Fibroblast of the conjunctiva (primary cell): ENCODE data around the gene ODF2L.

ENCODE experiments used
- DNase-seq: peaks from one replicate; pipeline ENCODE4 v3.0.0-alpha.2; 2010; ENCODE audit warnings: low read depth

ODF2L gene, protein sequence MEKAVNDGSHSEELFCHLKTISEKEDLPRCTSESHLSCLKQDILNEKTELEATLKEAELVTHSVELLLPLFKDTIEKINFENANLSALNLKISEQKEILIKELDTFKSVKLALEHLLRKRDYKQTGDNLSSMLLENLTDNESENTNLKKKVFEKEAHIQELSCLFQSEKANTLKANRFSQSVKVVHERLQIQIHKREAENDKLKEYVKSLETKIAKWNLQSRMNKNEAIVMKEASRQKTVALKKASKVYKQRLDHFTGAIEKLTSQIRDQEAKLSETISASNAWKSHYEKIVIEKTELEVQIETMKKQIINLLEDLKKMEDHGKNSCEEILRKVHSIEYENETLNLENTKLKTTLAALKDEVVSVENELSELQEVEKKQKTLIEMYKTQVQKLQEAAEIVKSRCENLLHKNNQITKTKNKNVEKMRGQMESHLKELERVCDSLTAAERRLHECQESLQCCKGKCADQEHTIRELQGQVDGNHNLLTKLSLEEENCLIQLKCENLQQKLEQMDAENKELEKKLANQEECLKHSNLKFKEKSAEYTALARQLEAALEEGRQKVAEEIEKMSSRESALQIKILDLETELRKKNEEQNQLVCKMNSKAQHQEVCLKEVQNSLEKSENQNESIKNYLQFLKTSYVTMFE

DNA sequence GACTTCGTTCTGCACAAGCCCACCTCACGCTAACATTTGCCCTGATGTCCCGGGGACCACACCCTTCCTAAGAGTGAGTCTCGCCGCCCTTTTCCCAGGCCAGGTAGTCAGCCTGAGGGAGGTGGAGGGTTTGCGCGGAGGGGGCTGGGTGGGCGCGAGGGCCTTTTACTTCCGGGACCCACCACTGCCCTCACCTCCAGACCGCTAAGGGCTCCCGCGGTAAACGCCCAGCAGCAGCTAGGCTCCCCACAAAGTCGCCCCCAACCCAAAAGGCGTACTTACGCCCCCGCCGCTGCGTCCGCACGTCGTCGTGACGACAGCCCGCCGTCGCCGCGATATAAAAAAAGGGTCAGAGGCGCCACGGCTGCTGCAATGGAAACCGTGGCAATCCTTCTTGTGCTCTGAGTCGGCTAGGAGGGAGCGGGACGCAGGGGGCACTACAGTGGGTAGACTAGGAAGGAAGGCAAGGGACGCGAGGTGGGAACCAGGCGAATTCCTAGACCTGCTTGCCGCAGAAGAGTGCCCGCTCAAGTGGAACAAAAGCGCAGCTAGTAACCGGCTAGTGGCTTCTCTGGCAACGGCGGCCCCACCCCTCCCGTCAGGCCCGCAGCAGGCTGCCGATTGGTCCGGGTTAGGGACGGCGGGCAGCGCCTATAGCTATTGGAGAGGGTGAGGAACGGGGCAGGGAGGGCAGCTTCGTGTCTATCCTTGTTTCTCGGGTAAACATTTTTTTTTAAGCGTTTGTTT, at the start of gene ODF2L:
TSS of gene ODF2L (minus strand) at position 573 of the 747 bp plus-strand sequence. CDS start 9,296 bp downstream, outside the sequence.
- peak; percentile 76 for DNase-seq

DNA sequence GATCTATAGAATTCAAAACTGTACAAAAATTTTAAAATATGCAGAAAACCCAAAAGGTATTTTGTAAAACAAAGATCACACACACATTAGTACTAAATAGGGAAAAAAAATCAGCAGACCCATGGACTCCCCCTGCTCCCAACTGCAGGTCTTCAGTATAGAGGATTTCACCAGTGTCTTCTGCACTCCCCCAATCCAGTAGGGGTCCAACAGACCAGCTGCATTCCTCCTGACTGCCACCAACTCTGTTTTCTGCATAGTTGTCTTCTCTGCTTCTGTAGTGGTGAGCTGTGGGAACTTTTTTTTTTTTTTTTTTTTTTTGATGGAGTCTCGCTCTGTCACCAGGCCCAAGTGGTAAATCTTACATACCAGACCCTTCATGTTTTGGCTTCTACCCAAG, 49.8 kb upstream of the ODF2L start:
- DNase-seq, result no peak

DNA sequence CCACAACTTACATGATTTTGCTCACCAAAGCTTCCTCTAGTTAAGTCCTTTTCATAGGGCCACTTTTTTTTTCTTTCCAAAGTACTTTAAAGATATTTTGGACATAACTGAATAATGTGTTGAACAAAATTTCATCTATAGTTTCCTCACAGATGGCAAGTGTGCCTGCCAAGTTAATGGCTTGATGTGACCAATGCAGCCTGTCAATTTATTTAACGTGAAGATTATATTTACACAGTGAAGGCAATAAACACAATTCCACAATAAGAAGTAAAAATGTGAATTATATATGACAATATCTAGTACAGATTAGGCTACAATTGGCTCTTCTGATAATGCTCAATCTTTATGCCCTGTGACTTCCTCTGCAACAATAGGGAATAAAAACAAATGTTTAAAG, 45.9 kb upstream of the ODF2L start:
- DNase-seq, result no peak

DNA sequence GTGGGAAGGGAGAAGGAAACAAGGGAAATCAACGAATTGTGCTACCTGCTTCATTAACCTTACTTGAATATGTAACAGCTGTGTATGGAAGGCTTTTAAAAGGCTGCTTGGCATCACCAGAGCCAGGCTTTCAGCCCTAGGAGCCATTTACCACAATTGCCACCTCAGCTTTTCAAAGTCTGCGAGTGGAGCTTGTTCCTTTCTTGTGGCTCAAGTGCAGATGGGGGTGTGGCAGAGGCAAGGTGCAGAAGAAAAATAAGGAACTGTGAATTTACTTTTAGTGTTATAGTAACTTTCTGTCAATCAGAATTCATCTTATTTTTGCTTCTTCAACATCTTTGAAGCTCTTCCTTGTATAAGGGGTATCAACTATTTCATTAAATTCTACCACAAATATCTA, 45.5 kb upstream of the ODF2L start:
- DNase-seq, result no peak

DNA sequence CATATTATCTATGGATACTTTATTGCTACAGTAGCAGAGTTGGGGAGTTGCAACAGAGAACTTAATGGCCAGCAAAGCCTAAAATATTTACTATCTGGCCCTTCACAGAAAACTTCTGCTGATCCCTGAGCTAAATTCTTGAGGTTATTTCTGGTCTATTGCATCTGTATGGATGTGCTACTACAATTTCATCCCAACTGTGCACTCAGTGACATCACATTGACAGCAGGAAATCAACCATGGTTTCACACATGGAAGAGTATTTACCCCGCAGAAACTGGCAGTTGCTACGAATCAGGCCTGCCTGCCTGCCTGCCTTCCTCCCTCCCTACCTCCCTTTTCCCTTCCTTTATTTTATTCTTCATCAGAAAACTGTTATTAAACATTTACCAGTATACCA, 39.9 kb upstream of the ODF2L start:
- DNase-seq, result no peak

DNA sequence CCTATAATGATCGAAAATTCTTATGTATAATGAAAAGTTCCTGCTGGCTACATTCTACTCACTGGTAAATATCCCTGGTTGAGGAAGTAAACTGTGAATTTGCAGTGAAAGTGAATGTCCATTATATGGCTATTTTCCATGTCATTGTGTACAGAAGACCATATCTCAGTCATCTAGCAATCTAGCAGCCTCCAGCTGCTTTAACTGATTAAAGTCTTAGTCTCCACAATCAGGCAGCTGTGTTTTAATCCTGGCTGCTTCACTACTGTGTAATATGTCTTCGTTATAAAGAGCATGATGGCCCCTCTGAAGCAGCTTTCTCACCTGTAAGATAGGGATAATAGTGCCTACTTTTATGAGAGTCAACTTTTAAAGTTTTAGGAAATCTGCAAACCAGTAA, 39.2 kb upstream of the ODF2L start:
- DNase-seq, result no peak

DNA sequence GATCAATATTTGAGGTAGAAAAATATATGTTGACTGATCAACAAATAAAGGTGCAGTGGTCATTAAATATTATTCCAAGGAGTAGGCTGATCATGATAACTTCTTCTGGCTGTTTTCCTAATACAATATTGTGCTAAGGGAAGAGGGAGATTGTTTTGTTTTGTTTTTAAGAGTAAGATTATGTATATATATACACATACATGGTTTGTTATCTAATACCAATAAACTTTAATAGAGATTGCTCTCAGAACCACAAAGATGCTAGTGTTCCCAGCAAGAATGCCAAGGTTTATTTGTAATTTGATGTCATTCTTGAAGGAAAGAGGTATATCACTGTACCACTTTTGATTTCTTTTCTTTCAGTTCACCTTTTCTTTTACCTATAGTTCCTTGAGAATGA, 37.9 kb upstream of the ODF2L start:
- DNase-seq, result no peak

DNA sequence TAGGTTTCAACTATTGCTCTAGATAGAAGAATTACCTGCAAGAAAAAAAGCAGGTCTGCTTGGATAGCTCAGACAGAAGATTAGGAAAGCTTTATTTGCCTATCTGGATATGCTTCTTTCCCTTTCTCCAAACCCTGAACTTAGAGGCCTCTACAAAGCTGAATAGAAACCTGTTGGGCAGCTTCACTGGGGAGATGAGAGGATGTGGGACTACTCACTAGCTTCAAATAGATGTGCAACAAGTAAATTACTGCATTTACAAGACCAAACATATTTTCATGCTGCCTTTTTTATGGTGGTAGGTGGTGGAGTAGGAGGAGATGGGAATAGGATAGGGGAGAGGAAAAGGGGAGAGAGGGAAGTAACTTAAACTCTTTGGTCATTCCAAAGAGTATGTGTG, 34.3 kb upstream of the ODF2L start:
- no peak for DNase-seq

DNA sequence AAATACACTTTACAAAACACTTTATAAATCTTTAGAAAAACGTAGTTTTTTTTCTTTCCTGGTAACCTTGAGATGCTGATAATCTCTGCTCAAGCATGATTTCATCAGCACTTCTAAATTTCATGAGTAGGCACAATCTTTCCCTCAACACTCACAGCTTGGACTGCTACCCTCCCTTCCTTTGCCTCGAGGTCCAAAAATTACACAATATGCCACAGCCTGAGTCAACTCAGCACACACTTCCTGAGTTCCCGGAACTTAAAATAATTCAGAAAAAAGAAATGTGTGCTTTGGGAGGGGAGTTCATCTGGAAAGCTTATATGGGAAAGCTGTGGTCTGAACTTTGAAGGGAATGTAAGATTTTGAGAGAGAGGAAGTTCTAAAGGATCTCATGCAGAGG, 33.7 kb upstream of the ODF2L start:
- DNase-seq, result peak; percentile 89

DNA sequence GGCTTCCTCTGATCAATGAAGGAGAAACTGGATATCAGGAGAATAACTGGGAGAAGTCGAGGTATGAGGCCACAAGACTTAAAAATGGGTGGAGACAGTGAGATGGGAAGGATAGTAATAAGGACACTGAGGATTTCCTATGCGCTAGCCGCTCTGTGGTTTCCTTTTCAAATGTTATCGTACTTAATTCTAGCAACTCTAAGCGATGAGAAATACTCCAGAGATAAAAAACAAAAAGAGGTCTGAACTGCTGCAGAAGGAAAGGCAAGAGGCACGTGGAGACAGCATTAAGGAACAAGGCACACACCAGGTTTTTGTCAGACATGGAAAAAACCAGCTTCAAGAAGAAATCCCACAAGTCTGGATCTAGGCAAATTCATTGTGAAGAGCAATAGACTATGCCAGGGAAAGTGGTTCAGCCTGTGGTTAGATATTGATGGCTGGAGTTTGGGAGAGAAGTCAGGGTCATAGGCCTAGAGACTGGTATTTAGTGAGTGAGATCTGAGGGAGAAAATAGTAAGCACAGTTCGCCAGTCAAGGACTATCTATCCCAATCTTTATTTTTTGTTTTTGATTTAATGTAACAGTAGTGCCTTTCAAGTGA, 33.1 kb upstream of the ODF2L start:
- DNase-seq, result no peak

DNA sequence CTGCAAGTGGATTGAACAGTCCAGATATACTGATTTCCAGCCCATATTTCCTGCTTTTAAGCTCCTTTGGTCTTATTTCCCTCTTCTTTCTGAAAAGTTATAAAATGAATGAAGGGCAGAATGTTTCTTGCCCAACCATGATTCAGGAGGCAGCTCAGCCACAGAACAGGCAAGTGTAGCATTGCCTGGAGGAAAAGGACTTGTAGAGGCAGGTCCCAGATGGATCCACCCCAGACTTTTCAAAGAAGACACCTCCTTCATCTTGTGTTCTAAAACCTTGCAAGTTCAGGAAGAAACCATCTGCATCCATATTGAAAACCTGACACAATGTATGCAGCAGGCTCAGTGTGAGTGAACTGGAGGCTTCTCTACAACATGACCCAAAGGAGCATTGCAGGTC, 27.8 kb upstream of the ODF2L start, which contains the start of gene CLCA2:
TSS of gene CLCA2 (plus strand) at position 299 of the 400 bp plus-strand sequence. CDS start at position 376, 77 bp downstream.
- DNase-seq, result no peak

DNA sequence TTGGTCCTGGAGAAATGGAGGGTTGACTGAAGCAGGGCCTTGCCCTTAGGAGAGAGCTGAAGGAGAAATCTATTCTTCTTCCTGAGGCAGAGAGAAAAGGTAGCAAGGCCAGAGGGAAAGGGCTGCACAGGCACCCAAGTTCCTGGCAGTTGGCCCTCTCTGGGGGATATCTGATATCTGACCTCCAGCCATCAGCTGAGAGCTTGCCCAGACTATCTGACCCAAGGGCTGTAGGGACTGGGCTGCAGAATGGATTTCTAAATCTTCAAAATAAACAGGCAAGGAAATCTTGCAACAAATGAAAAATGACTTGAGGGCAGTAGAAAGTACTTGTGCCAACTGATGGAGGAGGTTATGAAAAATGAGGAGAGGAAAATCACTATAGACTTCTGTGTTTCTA, 27.4 kb upstream of the ODF2L start:
- no peak for DNase-seq

DNA sequence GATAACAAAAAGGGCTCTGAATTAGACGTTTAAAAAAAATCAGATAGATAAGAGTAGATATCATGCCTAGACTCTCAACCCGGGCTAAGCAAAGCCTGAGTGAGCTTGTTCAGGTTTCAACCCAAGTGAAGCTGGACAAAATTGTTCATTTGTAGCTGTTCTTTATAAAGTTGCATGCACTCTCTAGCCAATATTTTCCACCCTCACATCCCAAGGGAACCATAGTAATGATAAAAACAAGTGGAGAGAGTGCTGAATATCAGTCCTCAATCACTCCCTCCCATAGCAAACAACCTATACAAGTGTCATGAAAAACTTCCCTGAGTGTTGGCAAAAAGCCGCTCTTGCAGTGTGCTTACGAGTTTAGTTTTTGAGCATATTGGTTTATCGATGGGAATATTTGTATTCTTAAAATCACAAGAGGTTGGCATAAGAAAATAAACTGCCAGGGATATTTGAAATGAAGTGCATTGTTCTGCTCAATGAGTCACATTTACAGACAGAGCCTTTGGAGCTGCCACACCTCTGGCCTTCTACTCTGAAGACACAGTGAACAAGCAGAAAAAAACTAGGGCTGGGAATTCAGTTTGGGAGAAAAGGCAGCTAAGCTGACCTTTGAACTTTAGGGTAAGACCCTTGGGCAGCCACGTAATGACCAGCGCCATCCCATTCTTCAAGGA, 25.6 kb upstream of the ODF2L start:
- DNase-seq, result no peak

DNA sequence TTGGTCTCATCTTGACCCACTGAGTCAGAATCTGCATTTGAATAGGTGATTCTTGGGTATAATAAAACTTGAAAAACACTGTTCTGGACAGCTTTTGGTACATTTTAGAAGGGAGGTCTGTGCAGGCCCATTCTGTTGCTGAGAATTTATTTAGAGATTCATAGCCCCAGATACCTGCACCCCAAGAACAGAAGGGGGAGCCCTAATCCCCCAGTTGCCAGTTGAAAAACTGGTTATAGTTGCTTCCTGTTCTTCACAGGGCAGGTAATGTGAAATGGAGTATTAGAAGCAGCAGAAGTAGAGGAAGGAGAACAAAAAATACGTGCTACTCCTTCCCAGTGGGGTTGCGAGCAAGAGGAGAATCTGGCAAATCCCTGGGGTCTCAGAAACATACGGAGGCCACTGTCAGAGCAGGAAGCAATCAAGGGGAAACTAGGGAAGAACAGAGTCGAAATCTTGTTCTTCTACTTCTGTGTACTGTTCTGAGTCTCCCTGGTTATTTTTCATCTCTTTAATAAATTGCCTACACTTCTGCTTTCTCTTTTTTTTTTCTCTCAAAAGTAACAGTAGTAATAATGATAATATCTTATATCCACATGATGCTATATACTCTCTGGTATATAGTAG, 23.3 kb upstream of the ODF2L start:
- no peak for DNase-seq

DNA sequence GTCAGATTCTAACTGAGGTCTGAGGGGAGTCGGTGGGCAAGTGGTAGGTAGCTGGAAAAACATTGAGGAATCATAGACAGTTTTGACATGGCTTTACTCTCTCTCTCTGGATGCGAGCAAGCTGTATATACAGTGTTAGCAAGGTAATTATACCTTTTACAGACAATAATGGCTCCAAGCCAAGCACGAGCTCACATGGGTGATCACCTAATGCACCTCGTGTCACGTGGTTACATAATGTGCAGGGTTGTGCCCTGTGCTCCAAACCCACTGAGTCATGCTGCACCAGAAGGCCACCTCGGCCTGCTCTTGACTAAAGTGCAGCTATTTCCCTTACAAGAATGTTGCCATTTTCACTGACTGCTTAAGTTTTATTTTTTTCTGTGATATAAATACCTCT, 20.2 kb upstream of the ODF2L start:
- DNase-seq, result no peak

DNA sequence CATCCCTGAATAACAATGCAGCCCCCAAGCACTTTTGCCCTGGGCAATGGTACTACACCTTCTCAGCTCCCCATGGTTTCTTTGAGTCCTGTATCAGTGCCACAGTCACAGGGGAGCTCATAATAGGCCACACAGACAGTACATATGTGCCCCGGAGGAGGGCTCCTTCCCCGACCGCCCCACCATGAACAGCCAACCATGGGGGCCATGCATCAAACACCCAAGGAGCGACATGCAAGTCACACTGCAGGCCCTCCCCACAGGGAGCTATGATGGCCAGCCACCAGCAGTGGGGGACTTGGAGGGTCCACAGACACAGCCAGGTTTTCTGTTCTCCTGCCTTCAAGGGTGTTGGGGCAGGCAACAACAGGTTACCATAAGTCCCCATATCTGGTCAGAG, 14.8 kb upstream of the ODF2L start:
- no peak for DNase-seq

DNA sequence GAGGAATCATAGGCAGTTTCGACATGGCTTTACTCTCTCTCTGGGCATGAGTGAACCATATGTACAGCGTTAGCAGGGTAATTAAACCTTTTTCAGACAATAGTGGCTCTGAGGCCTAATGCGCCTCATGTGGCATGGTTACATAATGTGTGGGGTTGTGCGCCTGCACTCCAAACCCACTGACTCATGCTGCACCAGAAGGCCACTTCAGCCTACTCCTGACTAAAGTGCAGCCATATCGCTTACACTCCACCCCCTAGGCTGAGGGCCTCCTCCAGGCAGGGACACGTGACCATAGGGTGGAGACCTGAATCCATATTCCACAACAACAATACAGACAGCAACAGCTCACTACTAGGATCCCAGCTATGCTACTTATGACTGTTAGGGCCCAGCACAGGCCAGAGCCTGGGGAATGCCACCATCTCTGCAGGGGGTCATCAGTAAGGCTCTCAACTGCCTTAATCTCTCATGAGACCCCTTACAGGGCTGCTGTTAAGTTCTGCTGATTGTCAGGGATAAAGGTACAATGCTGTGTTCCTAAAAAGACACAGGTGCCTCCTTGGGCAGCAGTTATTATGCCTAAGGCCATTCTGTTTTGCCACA, 13.4 kb upstream of the ODF2L start:
- DNase-seq, result no peak

DNA sequence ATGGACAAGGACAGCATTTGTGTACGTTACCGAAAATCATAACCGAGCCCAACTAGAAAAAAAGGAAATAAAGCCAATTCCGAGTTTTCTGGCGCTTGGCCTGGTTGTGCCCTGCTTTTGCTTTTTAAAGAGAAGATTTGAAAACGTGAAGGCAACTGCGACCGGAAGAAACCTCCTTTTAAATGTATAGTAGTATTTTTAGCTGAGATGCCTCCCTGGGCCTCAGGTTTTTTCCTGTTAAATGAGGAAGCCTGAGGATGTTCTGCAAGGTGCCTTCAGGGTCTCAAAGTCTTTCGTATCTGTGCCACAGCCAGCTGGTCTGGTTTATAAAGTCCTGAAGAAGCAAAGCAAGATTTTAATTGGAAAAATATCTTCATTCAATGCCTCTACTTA, 371 bp upstream of the ODF2L start:
- no peak for DNase-seq

DNA sequence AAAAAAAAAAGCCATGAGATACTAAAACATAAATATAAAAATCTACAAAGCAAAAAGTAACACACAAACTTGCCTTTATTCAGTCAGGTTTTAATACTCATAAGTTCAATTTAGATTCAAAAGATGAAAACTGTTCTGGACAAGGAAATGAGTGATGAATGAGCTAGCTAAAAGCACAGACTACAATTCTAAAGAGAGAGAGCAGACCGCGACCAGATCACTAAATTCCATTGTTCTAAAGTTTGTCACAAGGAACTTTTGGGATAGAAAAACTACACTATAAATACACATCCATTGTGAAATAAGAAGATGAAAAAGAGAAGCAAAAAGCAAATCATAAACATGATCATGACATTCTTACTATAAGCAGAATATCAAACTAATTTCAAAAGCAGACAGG, 1.7 kb downstream of the ODF2L start:
- DNase-seq, result no peak

DNA sequence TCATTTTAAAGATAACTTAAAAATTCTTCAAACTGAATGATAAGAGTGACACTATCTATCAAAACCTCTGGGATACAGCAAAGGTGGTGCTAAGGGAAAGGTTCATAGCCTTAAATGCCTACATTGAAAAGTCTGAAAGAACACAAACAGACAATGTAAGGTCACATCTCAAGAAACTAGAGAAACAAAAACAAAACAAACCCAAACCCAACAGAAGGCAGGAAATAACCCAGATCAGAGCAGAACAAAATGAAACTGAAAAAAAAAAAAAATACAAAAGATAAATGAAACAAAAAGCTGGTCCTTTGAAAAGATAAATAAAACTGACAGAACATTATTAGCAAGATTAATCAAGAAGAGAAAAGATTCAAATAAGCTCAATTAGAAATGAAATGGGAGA, 6.8 kb downstream of the ODF2L start:
- DNase-seq, result no peak

DNA sequence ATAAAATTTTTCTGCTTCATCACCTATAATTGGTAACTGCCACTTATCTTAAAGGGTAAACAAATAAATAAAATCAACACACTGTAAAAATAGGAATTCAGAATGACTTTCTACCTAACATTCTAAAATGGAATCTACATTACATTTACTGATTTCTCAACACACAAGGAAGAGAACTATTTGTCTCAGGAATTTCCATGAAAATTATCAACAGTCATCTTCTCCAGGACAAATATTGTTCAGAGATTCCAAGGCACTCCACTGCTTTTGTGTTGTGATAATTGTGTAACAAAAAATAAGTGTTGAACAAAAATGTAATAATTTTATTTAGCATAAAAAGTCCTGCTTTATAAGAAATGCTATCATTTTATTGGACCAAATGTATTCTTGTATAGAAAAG, 7.3 kb downstream of the ODF2L start:
- no peak for DNase-seq
